Skeletal muscle tissue (tissue), 4 donors: ENCODE data around the gene ODAD2. TPM values are rescaled to one million over a fixed set of nuclear protein-coding genes. Genes with fewer than 3 reads are reported as not detected.
A peak's percentile ranks its signal among the peaks of the same experiment; 100 is the strongest.

Experiments
- H3K27ac ChIP-seq: one replicate; pipeline ENCODE4 v1.7.0; 2013; ENCODE audit warnings: mild to moderate bottlenecking, low read depth, low read length, inconsistent platforms
- H3K27me3 ChIP-seq, 3 donors: one replicate each; pipeline ENCODE4 v1.7.0; 2013; ENCODE audit warnings: low read length in 3 of 3; ENCODE audit not compliant: control insufficient read depth in 3 of 3, insufficient read depth in 3 of 3
- H3K36me3 ChIP-seq, 3 donors: one replicate each; pipeline ENCODE4 v1.7.0; 2013; ENCODE audit warnings: low read length in 3 of 3; ENCODE audit not compliant: control insufficient read depth in 3 of 3, insufficient read depth in 3 of 3
- H3K4me1 ChIP-seq, 3 donors: one replicate each; pipeline ENCODE4 v1.7.0; 2013; ENCODE audit warnings: low read length in 3 of 3, mild to moderate bottlenecking in 3 of 3; ENCODE audit not compliant: control insufficient read depth in 3 of 3, insufficient read depth in 3 of 3
- H3K4me3 ChIP-seq, 3 donors: one replicate each; pipeline ENCODE4 v1.7.0; 2013; ENCODE audit warnings: low read length in 3 of 3
- H3K9ac ChIP-seq, 3 donors: one replicate each; pipeline ENCODE4 v1.7.0; 2013; ENCODE audit warnings: low read length in 3 of 3, mild to moderate bottlenecking in 3 of 3, moderate library complexity in 2 of 3, low read depth in 1 of 3
- H3K9me3 ChIP-seq, 3 donors: one replicate each; pipeline ENCODE4 v1.7.0; 2013; ENCODE audit warnings: low read length in 3 of 3; ENCODE audit not compliant: control insufficient read depth in 3 of 3
- total RNA-seq: library from RNA; depleted of rRNA; stranded (reverse); fragments of >200 nt; gene quantifications from one replicate; pipeline ENCODE4 v1.2.3, GENCODE V29; 2014
- donor health status: Osteomylitis.

ODAD2 gene
- total RNA-seq = 0.52 TPM

DNA sequence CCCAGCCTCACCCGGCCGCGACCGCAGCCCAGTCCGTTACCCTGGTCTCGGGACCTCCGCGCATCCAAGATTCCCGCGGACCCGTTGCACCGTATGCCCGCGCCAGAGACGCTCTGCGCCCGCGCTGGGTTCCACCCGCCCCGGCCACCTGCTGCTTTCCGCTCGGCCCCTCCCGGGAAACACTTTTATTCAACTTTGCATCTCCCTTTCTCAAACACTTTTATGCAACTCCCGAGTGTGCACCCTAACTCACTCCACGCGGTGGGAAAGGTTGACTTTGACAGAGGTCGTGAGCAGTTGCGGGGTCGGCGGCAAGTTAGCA lies at the start of gene ODAD2:
ODAD2 (minus strand) TSS at position 126 of the 322 bp plus-strand sequence. CDS start 3,937 bp downstream, outside the sequence.
- Histone ChIP-seq H3K27me3 (peaks cover 3 to 10% (median 3%) of the 10 kb centered on the region in 3 donors), H3K27ac (no peak within 1 kb of the TSS), H3K4me1 (peaks cover 7 to 9% (median 8%) of the 10 kb centered on the region in 3 donors), H3K4me3 (peak within 1 kb of the TSS; percentile 62 to 76 (median 73)), H3K36me3 (no peaks in the 10 kb centered on the region), H3K9ac (peak within 1 kb of the TSS; percentile 43 to 65 (median 58)), H3K9me3 (no peaks in the 10 kb centered on the region)

GRCh38 chr10:28047061-28047460 lies 48.2 kb upstream of the ODAD2 start:
- Histone ChIP-seq H3K9ac (no peak overlapping the region), H3K9me3 (no peaks in the 10 kb centered on the region), H3K4me1 (no peaks in the 10 kb centered on the region), H3K4me3 (no peak overlapping the region), H3K36me3 (no peaks in the 10 kb centered on the region), H3K27me3 (no peaks in the 10 kb centered on the region), H3K27ac (no peak overlapping the region)

DNA sequence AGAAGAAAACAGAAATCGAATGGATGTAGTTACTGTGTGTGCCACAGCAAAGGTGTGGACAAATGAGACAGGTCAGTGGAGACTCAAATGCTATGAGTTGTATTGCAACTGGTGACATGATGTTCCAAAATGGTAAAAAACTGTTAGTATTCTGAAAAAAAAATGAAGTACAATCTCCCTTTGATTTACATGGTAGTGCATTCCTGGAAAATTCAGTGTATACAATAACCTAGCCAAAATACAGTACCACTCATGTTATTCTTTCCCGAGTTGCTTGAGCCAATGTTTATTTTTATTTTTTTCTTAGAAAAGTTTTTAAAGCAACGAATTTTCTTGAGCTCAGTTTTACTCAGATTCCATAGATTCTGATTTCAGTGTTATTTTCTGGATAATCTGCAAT lies 47.7 kb upstream of the ODAD2 start:
- no peak overlapping the region for H3K9ac ChIP-seq
- H3K9me3 ChIP-seq = no peaks in the 10 kb centered on the region
- no peak overlapping the region for H3K27ac ChIP-seq
- H3K27me3 ChIP-seq = no peaks in the 10 kb centered on the region
- no peaks in the 10 kb centered on the region for H3K36me3 ChIP-seq
- H3K4me1 ChIP-seq = no peaks in the 10 kb centered on the region
- H3K4me3 ChIP-seq = no peak overlapping the region

DNA sequence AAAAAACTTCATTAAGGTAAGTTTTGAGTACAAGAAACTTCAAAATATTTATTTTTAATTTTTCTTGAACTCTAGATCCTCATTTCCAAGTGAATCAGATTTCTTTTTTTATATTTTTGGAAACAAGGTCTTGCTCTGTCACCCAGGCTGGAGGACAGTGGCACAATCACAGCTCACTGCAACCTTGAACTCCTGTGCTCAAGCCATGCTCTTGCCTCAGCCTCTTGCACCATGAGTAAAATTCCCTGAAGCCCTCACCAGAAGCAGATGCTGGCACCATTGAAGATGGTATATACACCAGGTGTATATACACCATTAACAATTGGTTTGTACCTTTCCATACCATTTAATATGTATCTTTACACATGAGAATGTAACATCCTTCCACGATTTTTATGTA lies 45.1 kb upstream of the ODAD2 start:
- Histone ChIP-seq H3K4me1 (no peaks in the 10 kb centered on the region), H3K36me3 (no peaks in the 10 kb centered on the region), H3K9me3 (no peaks in the 10 kb centered on the region), H3K9ac (no peak overlapping the region), H3K4me3 (no peak overlapping the region), H3K27me3 (no peaks in the 10 kb centered on the region), H3K27ac (no peak overlapping the region)

DNA sequence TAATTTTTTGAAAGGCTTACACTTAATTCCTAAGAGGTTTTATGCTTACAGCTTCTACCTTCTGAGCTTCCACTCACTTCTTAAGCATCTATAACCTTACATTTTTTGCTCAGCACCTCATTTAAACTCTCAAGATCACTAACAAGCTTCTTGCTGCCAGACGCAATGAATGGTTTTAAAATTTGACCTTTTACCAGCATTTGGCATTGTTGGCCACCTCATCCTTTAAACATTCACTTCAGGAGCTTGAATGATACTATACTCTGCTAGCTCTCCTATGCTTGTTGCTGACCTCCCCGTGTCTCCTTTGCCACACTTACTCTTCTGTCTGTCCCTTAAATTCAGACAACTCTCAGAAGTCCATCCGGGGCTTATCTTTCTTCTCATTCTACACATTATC lies 37.7 kb upstream of the ODAD2 start:
- H3K27ac ChIP-seq = no peak overlapping the region
- H3K36me3 ChIP-seq = no peaks in the 10 kb centered on the region
- H3K9me3 ChIP-seq = peaks cover 0 to 2% (median 0%) of the 10 kb centered on the region in 3 donors
- H3K9ac ChIP-seq = no peak overlapping the region
- no peak overlapping the region for H3K4me3 ChIP-seq
- no peaks in the 10 kb centered on the region for H3K4me1 ChIP-seq
- H3K27me3 ChIP-seq = no peaks in the 10 kb centered on the region

- H3K4me3 ChIP-seq = no peak overlapping the region
- no peak overlapping the region for H3K9ac ChIP-seq
- H3K4me1 ChIP-seq = no peaks in the 10 kb centered on the region
- H3K27me3 ChIP-seq = no peaks in the 10 kb centered on the region
- H3K36me3 ChIP-seq = no peaks in the 10 kb centered on the region
- no peak overlapping the region for H3K27ac ChIP-seq
- peaks cover 0 to 2% (median 0%) of the 10 kb centered on the region in 3 donors for H3K9me3 ChIP-seq
These were observed 22.4 kb upstream of the ODAD2 start for GRCh38 chr10:28020993-28021982.

GRCh38 chr10:28020080-28020860 lies 21.4 kb upstream of the ODAD2 start:
- no peaks in the 10 kb centered on the region for H3K4me1 ChIP-seq
- H3K9ac ChIP-seq = no peak overlapping the region
- H3K27ac ChIP-seq = no peak overlapping the region
- peaks cover 0 to 2% (median 0%) of the 10 kb centered on the region in 3 donors for H3K9me3 ChIP-seq
- no peaks in the 10 kb centered on the region for H3K27me3 ChIP-seq
- no peaks in the 10 kb centered on the region for H3K36me3 ChIP-seq
- no peak overlapping the region for H3K4me3 ChIP-seq

DNA sequence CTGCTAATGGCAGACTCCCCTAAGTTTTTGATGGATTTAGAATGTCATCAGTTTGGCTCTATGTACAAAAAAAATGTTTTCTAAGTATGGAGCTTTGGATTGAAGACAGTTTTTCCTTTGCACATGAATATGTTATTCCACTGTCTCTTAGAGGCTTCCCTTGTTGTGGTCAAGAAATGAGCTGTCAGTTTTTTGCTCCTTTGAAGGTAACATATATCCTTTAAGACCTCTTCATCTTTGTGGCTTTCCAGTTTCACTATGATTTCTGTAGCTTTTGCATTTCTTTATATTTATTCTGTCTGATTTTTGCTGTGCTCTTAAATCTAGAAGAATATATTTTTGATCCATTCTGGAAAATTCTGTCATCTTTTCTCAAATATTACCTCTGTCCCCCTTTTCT lies 15.8 kb upstream of the ODAD2 start:
- no peak overlapping the region for H3K9ac ChIP-seq
- no peaks in the 10 kb centered on the region for H3K4me1 ChIP-seq
- no peak overlapping the region for H3K27ac ChIP-seq
- no peaks in the 10 kb centered on the region for H3K9me3 ChIP-seq
- no peaks in the 10 kb centered on the region for H3K36me3 ChIP-seq
- H3K4me3 ChIP-seq = no peak overlapping the region
- H3K27me3 ChIP-seq = peaks cover 0 to 2% (median 0%) of the 10 kb centered on the region in 3 donors

DNA sequence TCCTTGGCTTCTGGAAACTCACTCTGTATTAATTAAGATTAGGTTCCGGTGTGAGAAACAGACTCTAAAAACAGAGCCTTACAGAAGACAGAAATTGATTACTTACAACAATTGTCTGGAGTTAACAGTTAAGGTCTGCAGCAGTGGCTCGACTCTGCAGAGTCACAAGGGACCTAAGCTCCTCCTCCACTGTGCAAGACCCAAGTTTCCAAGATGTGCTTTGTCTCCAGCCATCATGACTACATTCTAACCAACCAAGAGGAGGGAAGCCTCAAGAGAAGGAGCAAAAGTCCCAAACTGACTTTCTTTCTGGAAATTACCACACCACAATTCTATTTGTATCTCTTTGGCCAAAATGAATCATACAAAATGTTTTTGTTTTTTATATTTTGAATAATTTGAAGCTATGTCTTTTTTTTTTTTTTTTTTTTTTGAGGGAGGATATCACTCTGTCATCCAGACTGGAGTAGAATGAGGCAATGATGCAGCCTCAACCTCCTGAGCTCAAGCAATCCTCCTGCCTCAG lies 14.2 kb upstream of the ODAD2 start:
- no peaks in the 10 kb centered on the region for H3K4me1 ChIP-seq
- H3K27ac ChIP-seq = no peak overlapping the region
- H3K4me3 ChIP-seq = no peak overlapping the region
- no peak overlapping the region for H3K9ac ChIP-seq
- H3K27me3 ChIP-seq = peaks cover 0 to 2% (median 0%) of the 10 kb centered on the region in 3 donors
- H3K9me3 ChIP-seq = no peaks in the 10 kb centered on the region
- H3K36me3 ChIP-seq = no peaks in the 10 kb centered on the region

DNA sequence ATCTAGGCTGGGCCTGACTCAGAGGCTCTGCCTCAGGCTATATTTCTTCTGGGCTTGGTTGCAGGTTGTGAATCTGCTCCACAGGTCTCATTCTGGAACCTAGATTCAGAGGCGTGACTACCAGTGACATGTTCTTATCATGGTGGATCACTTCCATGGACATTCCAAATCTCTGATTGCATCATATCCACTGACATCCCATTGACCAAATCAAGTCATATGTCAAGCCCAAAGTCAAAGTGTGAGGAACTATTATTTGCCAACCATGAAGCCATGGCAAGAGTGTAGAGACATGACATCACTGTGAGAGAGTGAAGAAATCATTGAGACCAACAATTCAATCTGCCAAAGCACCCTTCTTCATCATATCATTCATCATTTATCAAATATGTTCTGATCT lies 11.9 kb upstream of the ODAD2 start:
- Histone ChIP-seq H3K9me3 (no peaks in the 10 kb centered on the region), H3K27me3 (peaks cover 0 to 2% (median 2%) of the 10 kb centered on the region in 3 donors), H3K9ac (no peak overlapping the region), H3K4me3 (no peak overlapping the region), H3K27ac (no peak overlapping the region), H3K4me1 (no peaks in the 10 kb centered on the region), H3K36me3 (no peaks in the 10 kb centered on the region)
